ENCODE results near the gene RNF150. TPM values are rescaled to one million over a fixed set of nuclear protein-coding genes. Genes with fewer than 3 reads are reported as not detected.

The RNF150 gene
- total and polyA plus RNA-seq, 2 of the 4 experiments (the other 2 are of a cell fraction), result 6.2 to 18.1 TPM

DNA sequence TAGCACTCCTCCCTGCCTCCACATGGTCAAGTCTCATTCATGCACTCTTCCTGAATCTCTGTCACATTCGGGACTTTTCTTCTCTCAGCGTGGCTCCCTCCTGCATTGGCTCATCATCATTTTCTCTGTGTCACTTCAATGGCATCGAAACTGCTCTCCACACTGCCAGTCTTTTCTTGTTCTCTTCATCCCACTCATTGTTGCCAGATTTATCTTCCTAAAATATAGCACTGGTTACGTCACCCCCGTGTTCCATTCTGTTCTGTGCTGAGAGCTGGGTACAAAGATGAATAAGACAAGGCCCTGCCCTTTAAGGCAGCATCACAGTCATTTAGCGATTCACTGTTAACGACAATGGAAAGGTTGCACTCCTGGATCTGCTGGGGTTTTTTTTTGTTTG lies 202.7 kb downstream of the RNF150 start:
- H3K4me3 ChIP-seq (ENCODE audit: insufficient read depth, low read depth, low read length), result no peak overlapping the region
- no peak overlapping the region for H3K18ac ChIP-seq (ENCODE audit: low read depth, low read length)
- no TSS peak for BruUV-seq (replicated peaks)
- no peak overlapping the region for H2BK20ac ChIP-seq (ENCODE audit: low read depth, low read length)
- no peak overlapping the region for H3K56ac ChIP-seq (ENCODE audit: extremely low read depth, insufficient read depth, low read length)
- H3K4me2 ChIP-seq (ENCODE audit: low read depth, low read length), result no peak overlapping the region
- H4K5ac ChIP-seq (ENCODE audit: low read depth, low read length), result no peak overlapping the region
- in situ Hi-C loops (cut with MboI; ENCODE audit: low sequenced_read_pairs) (no loop called here), intact Hi-C loops (cut with micrococcal nuclease) (no loop called here), dilution Hi-C loops (cut with HindIII; ENCODE audit: low sequenced_read_pairs, unreplicated experiment) (no loop called here)
- 87% methylated on average over 3 of the region's 7 CpGs; no CpG with 5 or more reads in 1 of the 2 experiments for WGBS, 2 experiments (ENCODE audit: extremely low coverage in 2 of 2, insufficient read length in 1 of 2)
- TF ChIP-seq MXI1 (IDR thresholded peaks at IDR 0.05; ENCODE audit: borderline replicate concordance, low read depth, low read length), result no peak
- TF ChIP-seq RFX5 (IDR thresholded peaks at IDR 0.05; ENCODE audit: low read depth, low read length), result no peak
- no peak for TF ChIP-seq NFE2L2 (IDR thresholded peaks at IDR 0.05; ENCODE audit: low read depth, low read length)
- TF ChIP-seq, protein P1, sequence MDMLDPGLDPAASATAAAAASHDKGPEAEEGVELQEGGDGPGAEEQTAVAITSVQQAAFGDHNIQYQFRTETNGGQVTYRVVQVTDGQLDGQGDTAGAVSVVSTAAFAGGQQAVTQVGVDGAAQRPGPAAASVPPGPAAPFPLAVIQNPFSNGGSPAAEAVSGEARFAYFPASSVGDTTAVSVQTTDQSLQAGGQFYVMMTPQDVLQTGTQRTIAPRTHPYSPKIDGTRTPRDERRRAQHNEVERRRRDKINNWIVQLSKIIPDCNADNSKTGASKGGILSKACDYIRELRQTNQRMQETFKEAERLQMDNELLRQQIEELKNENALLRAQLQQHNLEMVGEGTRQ (IDR thresholded peaks at IDR 0.05; ENCODE audit: low read depth, low read length), result no peak
- TF ChIP-seq CEBPB (IDR thresholded peaks at IDR 0.05; ENCODE audit: low read depth, low read length), result no peak
- no peak for TF ChIP-seq POLR2A (IDR thresholded peaks at IDR 0.05; ENCODE audit: low read depth, low read length)
- no peak for TF ChIP-seq RAD21 (IDR thresholded peaks at IDR 0.05; ENCODE audit: low read length)
- TF ChIP-seq MAZ (IDR thresholded peaks at IDR 0.05; ENCODE audit: borderline replicate concordance, low read depth, low read length), result no peak
- TF ChIP-seq, protein P2, sequence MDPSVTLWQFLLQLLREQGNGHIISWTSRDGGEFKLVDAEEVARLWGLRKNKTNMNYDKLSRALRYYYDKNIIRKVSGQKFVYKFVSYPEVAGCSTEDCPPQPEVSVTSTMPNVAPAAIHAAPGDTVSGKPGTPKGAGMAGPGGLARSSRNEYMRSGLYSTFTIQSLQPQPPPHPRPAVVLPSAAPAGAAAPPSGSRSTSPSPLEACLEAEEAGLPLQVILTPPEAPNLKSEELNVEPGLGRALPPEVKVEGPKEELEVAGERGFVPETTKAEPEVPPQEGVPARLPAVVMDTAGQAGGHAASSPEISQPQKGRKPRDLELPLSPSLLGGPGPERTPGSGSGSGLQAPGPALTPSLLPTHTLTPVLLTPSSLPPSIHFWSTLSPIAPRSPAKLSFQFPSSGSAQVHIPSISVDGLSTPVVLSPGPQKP (IDR thresholded peaks at IDR 0.05; ENCODE audit: borderline replicate concordance, low read depth, low read length), result no peak
- no peak for TF ChIP-seq SMC3 (IDR thresholded peaks at IDR 0.05; ENCODE audit: low read depth, low read length)
- TF ChIP-seq, protein P3, sequence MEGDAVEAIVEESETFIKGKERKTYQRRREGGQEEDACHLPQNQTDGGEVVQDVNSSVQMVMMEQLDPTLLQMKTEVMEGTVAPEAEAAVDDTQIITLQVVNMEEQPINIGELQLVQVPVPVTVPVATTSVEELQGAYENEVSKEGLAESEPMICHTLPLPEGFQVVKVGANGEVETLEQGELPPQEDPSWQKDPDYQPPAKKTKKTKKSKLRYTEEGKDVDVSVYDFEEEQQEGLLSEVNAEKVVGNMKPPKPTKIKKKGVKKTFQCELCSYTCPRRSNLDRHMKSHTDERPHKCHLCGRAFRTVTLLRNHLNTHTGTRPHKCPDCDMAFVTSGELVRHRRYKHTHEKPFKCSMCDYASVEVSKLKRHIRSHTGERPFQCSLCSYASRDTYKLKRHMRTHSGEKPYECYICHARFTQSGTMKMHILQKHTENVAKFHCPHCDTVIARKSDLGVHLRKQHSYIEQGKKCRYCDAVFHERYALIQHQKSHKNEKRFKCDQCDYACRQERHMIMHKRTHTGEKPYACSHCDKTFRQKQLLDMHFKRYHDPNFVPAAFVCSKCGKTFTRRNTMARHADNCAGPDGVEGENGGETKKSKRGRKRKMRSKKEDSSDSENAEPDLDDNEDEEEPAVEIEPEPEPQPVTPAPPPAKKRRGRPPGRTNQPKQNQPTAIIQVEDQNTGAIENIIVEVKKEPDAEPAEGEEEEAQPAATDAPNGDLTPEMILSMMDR (conservative IDR thresholded peaks at IDR 0.05; ENCODE audit: low read depth, low read length), result no peak
- no peak for TF ChIP-seq RCOR1 (IDR thresholded peaks at IDR 0.05; ENCODE audit: insufficient replicate concordance, low read length)
- H2AK5ac ChIP-seq (ENCODE audit: low read depth, low read length), result no peak overlapping the region
- no peaks in the 10 kb centered on the region; the same call in 1 of the 2 replicates for H3K9me1 ChIP-seq (ENCODE audit: insufficient read depth, low read length)
- H2AK9ac ChIP-seq (replicated peaks; ENCODE audit: low read depth, low read length, poor library complexity), result no peak overlapping the region
- no peak overlapping the region for H2BK5ac ChIP-seq (ENCODE audit: low read depth, low read length, poor library complexity, severe bottlenecking)
- POLR2A ChIA-PET (ENCODE audit: unreplicated experiment), result interaction anchor here (0.6 kb wide), 1 partner anchor 1079 kb away, joined by 3 read pairs; no protein-coding TSS in a partner anchor
- no peak overlapping the region for H4K8ac ChIP-seq (ENCODE audit: low read depth in 2 of 2, low read length in 2 of 2)
- H4K20me1 ChIP-seq (ENCODE audit: insufficient read depth, low read length), result no peaks in the 10 kb centered on the region
- no peak overlapping the region for H3K27ac ChIP-seq (ENCODE audit: insufficient read depth, low read length)
- H3K23ac ChIP-seq (ENCODE audit: low read depth, low read length), result no peak overlapping the region
- no peaks in the 10 kb centered on the region; the same call in 1 of the 2 replicates for H3K4me1 ChIP-seq (ENCODE audit: control insufficient read depth, insufficient read depth, low read length)
- H3K36me3 ChIP-seq (ENCODE audit: control insufficient read depth, insufficient read depth, low read length), result no peaks in the 10 kb centered on the region
- H4K91ac ChIP-seq (ENCODE audit: insufficient read depth, low read depth, low read length), result no peak overlapping the region
- DNase-seq (no peak), ATAC-seq (ENCODE audit: low read depth) (no peak)
- H3K79me1 ChIP-seq (ENCODE audit: low read depth in 1 of 2, low read length in 2 of 2), result no peaks in the 10 kb centered on the region
- H3K9me3 ChIP-seq (ENCODE audit: control insufficient read depth, insufficient read depth, low read length), result no peaks in the 10 kb centered on the region
- CTCF ChIA-PET, result no interaction called here
- H2BK120ac ChIP-seq (ENCODE audit: low read depth, low read length), result no peak overlapping the region
- H3K4ac ChIP-seq (ENCODE audit: low read depth, low read length), result no peak overlapping the region
- no peak overlapping the region for H2AFZ ChIP-seq (replicated peaks; ENCODE audit: low read length, poor library complexity)
- no peak overlapping the region for H3K9ac ChIP-seq (ENCODE audit: low read depth, low read length)
- no peak overlapping the region for H2BK15ac ChIP-seq (ENCODE audit: low read depth, low read length)
- H3K27me3 ChIP-seq (ENCODE audit: control insufficient read depth, insufficient read depth, low read length), result no peaks in the 10 kb centered on the region
- no peak overlapping the region for H3K14ac ChIP-seq (replicated peaks; ENCODE audit: low read depth, low read length)
